Hematopoietic multipotent progenitor cell treated with erythropoietin and hydrocortisone succinate and interleukin-3 and kit ligand, for 4 days (in vitro differentiated cells): ENCODE results near the gene CMBL.
"Not testable (repeated sequence)": the region's sequence is repeated elsewhere in the genome, so short reads cannot be mapped to it uniquely, and the experiment has no call there.

Experiments
- DNase-seq: peaks from one replicate; pipeline ENCODE4 v3.0.0-alpha.2; 2015

The CMBL gene

DNA sequence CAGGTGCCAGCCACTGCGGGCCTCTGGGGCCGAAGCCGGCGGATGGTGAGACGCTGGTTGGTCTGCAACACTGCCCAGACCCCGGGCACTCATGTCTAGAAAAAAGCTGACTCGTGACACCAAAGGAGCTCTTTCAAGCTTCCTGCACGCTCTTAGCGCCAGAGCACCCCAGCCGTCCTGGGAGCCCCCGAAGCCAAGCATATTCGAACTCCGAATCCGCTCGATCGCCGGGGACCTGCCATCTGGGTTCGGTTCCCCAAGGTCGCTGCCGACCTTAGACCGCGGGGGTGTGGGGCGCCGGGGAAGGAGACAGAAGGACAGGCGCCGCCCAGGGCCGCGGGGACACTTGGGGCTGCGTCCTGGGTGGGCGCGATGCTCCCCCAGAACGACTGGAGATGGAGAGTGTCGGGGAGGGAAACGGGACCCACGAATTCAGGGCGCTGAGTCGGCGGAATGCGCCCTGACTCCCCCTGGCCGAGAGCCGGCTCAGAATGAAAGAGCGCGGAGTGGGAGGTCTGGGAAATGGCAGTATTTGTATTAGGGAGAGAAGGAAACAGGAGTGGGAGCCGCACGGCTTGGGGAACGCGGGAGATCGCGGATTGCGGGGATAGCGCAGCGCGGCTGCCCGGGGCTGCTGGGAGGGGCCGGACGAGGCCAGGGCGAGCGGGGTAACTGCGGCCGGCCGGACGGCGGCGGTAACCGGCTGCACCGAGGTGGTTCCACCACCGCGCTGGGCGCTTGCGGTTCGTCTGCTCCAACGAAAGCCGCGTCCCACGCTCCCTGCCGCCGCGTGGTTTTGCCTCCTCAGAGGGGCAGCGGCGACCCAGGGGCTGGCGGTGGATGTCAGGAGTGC, 25.7 kb upstream of the CMBL start:
- peak; percentile 67 for DNase-seq

DNA sequence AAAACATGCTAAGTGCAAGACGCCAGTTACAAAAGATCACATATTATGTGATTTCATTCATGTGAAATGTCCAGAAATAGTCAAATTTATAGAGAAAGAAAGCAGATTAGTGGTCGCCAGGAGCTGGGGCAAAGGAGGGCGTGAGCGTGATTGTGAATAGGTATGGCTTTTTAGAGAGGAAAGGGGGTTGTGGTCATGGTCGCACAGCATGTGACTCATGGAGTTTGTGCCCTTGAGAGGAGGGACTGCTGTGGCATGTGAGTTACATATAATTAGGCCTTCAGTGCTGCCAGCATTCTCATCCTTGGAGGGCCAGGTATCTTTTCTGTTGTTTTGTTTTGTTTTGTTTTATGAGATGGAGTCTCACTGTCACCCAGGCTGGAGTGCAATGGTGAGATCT, 24.6 kb upstream of the CMBL start:
- DNase-seq = no peak

DNA sequence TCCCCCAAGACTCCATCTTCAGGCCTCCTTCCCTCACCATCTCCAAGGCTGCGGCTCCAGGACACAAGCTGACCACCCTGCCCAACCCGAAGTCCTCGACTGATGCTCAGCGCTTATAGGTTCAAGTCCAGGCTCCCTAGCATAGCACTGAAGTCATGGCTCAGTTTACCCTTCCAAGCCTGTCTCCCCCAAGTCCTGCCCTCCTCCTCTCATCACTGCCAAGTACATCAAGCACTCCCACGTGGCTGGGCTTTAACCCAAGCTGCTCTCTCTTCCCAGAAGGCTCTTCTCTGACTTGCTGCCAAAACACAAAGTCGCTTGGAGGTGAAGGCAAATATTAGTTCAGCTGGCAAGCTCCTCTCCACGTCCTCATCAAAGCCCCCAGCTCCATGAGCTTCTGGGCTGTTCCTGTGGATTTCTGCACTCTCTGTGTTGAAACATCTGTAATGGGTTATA, 23.7 kb upstream of the CMBL start:
- DNase-seq = no peak

DNA sequence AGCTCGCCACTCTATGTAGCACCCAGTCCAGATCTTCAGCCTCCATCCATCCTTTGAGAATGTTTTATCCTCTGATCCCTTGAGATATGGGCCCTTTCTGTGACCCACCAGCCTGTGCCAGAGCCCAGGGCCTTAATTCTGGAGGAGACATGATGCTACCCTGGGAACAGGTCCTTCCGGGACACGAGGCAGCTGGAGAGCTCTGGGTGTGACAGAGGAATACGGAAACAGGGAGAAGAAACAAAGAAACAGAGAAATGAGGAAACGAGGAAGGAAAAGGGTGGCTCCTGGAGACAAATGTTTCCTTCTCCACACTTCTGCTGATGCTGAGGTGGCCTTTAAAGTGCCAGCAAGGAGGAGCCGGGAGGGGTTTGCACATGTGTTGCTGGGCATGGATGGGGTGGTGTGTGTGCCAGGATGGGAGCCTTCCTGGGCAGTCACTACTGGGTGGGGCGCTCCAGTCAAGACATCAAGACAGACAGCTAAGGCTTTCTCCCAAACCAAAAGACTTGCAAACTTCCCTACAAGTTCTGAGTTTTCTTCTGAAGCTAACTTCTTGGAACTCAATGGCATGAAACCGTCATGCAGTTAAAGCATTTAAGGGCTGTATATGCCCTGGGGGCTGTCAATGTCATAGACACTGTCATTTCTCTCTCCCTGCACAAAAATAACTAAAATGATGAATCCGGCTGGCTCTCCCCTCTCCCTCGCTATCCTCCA, 23.0 kb upstream of the CMBL start:
- DNase-seq = no peak

DNA sequence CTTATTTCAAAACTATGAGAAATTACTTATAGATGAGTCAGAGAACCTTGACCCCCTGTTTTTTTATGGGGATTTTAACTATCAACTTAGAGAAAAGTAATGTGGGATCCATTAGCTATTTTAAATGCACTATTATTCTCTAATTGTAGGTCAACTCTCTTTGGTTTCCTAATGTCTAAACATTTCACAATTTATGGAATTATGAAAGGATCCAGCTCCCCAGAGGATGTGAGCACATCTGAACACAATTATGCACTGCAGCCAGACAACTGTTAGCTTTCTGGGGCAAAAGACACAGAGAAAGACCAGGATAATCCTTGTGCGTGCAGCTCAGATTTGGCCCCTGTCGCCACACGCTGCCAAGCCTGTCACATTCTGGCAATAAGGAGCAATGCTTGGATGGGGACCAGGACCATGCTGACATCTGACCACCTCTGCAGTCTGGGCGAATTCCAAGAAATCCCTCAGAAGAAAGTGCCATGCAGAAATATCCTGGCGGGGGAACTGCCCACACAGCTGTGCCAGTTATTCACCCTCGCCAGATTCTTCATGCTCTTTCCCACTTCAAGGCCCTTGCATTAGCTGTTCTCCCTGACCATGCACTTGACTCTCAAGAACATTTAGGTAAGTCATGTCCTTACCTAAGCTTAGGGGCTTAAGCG, 22.2 kb upstream of the CMBL start:
- no peak for DNase-seq

DNA sequence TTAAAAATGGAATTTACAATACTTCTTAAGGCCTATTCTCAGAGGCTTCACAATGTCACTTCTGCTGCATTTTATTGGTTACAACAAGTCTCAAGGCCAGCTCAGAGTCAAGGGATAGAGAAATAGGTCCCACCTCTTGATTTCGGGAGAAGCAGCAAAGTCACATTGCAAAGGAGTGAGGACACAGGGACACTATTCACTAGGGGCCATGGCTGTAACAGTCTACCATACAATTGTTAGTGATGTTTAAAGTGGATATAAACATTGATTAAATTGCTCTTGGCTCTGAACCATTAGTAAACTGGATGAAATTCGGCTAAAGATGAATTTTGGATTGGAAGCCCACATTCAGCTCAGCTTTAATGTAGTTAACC, 21.7 kb upstream of the CMBL start:
- no peak for DNase-seq

DNA sequence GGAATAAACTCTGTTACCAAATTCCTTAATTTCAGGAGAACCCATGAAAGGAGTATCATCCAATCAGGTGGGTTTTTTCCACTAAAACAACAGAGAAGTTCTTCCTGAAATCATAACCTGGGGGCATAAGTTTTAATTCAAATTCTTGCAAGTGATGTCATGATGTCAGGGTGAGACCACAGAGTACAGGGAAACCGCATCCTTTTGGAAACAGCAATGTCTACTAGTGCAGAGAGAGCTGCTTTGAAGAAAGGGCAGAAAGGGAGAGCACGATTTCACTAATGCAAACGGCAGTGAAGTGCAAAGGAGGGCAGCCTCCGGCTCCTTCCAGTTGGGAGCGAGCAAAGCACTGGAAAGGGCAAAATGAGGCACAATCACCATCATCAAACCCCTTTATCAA, 20.6 kb upstream of the CMBL start:
- no peak for DNase-seq

DNA sequence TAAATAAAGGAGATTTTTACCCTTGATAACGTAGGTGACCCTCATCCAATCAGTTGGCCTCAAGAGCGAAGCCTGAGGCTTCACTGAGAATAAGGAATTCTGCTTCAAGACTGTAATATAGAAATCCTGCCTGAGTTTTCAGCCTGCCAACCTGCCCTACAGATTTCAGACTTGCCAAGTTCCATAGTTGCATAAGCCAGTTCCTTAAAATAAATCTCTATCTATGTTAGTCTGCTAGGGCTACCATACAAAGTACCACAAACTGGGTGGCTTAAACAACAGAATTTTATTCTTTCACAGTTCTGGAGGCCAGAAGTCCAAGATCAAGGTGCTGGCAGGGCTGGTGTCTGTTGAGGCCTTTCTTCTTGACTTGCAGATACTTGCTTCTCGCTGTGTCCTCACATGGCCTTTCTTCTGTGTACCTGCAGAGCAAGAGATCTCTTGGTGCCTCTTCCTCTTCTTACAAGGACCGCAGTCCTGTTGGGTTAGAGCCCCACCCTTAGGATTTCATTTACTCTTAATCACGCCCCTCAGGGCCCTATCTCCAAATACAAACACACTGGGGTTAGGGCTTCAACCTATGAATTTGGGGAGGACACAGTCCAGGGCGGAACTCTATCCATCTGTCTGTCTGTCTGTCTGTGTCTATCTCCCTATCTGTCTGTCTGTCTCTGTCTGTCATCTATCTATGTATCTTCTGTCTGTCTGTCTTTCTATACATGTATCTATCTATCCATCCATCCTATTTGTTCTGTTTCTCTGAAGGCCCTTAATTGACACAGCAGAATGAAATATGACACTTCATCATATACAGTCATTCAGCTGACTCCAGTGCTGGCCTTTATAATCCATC, 17.0 kb upstream of the CMBL start:
- peak; percentile 58 for DNase-seq

DNA sequence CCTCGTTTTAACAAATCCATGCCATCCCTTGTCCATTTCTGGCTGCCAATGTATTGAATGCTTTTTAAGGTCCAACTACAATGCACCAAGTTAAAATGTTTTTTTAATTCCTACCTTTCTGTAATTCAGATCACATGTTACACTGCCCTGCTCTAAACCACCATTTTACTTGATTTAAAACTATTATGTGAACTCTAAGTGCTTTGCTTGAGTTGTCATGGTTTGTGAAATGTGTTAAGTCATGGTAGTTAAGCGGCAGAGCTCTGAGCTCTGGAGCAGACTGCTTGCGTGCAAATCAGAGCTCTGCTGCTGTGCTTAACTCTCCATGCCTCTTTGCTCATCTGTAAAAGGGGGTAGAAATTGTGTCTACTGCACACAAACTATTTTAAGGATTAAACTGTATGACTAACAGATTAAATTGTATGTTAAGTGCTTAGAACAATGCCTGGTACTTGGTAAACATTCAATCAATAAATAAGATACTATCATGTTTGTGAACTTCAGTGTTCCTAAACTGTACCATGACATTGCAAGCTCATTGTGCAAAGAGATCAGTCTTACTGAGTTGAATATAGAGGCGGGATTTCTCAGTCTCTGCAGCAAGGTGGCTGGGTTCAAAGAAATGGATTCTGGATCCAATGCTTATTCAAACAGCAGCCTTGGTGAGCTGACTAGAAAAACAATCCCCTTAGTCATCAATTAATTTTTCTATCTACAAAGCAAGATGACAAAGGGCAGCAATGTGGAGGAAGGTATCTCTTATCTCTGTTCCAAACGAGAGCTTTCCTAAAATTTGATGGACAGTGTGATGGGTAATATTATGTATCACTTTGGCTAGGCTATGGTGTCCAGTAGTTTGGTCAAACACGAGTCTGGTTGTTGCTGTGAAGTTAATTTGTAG, 16.1 kb upstream of the CMBL start:
- peak; percentile 72 for DNase-seq

DNA sequence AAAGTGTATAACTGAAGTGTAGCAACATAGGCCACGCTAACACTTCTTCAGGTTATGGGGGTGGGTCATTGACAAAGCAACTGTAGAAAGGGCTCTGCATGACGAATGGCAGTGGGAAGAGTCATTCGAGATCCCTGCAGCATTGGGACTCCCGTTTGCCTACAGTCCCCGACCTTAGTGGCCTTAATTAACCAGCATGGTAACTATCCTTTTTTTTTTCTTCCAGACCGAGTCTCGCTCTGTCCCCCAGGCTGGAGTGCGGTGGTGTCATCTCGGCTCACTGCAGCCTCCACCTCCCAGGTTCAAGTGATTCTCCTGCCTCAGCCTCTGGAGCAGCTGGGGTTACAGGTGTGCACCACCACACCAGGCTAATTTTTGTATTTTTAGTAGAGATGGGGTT, 14.2 kb upstream of the CMBL start:
- no peak for DNase-seq

DNA sequence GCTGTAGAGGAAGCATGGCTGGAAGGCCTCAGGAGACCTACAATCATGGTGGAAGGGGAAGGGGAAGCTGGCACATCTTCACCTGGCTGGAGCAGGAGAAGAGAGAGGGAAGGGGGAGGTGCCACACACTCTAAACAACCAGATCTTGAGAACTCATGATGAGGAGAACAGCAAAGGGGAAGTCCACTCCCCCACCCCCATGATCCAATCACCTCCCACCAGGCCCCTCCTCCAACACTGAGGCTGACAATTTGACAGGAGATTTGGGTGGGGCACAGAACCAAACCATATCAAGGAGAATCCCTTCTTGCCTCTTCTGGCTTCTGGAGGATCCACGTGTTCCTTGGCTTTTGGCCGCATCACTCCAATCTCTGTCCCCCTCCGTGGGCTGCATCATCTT, 13.1 kb upstream of the CMBL start:
- DNase-seq = peak; percentile 75

DNA sequence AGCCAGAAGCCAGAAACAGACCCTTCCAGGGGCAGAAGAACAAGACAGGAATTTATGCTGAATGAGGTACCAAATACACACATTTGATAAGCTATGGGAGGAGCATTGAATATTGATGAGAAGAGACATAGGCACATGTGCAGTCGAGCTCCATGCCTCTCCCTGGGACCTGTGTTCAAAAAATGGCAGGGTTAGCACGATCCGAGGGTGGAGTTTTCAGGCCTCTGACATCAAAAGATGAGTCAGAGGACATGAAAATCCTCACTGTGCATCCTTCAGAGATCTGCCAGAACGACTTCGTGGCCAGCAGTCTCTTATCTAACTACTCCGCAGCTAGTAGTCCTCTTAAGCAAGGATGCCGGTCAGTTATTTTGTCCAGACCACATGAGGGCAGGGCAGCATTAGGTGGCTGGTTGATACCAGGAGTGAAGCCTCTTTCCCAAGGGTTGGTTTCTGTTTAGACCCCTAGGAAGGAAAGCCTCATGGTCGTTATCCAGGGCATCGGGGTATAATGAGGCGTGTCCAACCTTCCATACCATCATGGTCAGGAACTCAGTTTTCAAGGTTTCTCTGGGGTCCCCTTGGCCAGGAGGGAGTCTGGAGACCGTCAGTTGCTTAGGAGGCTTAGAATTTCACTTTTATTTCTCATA, 11.6 kb upstream of the CMBL start:
- peak; percentile 76 for DNase-seq

DNA sequence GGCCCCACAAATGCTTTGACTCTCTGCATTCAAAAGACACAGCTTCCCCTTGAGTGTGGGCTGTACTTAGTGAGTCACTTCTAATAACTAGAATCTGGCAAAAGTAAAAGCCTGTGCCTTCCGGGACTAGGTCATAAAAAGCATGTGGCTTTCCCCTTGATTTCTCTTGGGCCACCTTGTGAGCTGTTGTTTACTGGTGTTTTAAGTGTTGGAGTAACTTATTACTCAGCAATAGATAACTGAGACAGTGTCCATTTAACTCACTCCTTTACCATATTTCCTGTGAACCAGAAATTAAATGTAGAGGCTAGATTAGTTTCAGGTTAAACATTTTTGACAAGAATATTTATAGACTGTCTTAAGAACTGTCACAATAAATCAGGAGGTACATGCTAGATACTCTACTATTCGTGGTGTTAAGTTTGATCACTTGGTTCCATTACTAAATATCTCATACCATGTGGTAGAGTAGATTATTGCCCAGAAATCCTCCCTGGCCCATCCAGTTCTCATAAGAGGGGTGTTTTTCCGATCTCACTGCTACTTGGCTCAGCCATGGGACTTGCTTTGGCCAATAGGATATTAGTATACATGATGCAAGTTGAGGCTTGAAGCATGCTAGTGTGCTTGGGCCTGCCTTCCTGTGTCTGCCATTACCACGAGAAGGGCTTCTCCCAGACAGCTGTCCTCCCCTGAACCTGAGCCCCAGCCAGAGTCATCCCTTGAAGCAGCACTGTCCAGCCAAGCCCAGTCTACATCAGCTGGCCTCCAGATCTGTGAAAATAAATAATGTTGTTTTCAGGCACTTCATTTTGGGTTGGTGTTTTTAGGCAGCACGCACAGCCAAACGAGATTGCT, 10.4 kb upstream of the CMBL start:
- DNase-seq = no peak

DNA sequence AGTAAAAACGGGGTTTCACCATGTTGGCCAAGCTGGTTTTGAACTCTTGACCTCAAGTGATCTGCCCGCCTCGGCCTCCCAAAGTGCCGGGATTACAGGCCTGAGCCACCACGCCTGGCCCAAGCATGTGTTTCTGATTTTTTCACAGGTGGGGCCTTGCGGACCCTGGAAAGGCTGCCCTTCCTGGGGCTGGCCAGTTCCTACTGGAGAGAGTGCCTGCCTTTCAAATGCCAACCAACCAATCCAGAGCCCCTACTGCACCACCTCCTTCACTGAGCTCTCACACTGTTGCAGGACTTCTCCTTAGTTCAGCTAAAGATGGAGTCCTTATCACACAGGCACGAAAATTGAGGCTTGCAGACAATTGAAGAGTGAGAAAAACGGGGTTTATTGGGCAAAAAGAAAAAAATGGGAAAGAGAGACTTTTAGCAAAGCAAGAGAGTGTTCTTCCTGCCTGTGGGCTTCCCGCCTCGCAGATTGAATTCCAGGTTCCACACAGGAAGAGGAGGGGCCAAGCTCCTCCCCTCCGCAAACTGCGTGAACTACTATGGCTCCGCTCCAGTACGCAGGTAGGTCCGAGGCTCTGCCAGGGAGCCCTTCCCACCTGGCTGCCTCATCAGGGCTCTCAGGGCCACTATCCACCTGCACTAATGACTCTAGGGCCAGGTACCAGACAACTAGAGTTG, 8.3 kb upstream of the CMBL start:
- no peak for DNase-seq

DNA sequence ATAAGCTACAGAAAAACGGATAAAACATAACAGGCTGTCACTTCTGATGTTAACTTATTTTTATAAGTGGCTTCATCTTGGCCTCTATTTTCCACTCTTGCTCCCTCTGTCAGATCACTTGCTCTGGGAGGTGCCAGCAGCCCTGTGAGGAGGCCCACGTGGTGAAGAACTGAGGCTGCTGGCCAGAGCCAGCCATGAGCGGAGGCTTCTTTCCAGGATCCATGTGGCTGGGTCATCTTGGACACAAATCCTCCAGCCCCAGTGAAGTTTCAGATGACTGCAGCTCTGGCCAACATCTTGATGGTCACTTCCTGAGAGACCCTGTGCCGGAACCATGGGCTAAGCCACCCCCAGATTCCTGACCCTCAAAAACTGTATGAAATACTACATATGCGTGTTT, 7.5 kb upstream of the CMBL start:
- DNase-seq = no peak

DNA sequence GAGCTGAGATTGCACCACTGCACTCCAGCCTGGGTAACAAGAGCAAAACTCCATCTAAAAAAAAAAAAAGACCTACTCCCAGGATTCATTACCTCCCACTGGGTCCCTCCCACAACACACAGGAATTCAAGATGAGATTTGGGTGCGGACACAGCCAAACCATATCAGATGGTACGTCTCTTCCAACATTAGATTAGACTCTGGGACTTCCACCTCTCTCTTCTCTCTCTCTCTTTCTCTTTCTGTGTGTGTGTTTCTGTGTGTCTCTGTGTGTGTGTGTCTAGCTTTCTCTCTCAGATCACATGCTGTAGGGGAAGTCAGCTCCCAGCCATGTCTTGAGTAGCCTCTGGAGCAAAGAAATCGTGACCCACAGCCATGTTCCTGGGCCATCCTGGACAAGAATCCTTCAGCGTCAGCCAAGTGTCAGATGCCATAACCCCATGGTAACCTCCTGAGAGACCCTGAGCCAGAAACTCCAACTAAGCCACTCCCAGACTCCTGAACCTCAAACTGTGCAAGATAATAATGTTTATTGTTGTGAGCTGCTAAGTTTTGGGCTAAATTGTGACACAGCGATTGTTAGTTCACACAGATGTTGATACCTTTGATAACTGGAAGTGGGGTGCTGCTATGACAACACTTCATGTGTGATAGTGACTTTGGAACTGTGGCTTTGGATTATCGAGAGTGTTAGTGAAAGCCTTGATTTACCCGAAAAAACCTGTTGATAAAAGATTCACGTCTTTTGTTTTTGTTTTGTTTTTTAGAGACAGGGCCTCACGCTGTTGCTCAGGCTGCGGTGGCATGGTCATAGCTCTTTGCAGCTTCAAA, 4.1 kb upstream of the CMBL start:
- no peak for DNase-seq

DNA sequence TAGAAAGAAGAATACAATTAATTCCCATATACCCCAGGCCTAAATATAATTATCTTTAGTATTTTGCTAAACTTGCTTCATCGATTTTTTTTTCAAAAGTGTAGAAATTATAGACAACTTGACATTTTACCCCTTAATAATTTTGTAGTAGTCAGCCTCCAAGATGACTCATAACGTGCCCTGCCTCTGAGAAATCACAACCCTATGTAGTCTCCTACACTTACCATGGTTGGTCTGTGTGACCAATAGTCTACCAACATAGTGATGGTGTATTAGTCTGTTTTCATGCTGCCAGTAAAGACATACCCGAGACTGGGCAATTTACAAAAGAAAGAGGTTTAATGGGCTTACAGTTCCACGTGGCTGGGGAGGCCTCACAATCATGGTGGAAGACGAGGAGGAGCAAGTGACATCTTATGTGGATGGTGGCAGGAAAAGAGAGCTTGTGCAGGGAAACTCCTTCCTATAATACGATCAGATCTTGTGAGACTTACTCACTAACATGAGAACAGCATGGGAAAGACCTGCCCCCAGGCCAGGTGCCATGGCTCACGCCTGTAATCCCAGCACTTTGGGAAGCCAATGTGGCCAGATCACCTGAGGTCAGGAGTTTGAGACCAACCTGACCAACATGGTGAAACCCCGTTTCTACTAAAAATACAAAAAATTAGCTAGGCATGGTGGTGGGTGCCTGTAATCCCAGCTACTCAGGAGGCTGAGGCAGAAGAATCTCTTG, 3.3 kb upstream of the CMBL start:
- DNase-seq = not testable (repeated sequence)
